Left hindlimb (tissue), 1 donor: Measurements from ENCODE around the gene MSANTD1.

Experiments
- DNase-seq: peaks from one replicate; pipeline ENCODE4 v3.0.0-alpha.2; 2018

The MSANTD1 gene

GRCh38 chr4:3304831-3305609, 56.1 kb downstream of the MSANTD1 start:
- DNase-seq = peak; percentile 71

DNA sequence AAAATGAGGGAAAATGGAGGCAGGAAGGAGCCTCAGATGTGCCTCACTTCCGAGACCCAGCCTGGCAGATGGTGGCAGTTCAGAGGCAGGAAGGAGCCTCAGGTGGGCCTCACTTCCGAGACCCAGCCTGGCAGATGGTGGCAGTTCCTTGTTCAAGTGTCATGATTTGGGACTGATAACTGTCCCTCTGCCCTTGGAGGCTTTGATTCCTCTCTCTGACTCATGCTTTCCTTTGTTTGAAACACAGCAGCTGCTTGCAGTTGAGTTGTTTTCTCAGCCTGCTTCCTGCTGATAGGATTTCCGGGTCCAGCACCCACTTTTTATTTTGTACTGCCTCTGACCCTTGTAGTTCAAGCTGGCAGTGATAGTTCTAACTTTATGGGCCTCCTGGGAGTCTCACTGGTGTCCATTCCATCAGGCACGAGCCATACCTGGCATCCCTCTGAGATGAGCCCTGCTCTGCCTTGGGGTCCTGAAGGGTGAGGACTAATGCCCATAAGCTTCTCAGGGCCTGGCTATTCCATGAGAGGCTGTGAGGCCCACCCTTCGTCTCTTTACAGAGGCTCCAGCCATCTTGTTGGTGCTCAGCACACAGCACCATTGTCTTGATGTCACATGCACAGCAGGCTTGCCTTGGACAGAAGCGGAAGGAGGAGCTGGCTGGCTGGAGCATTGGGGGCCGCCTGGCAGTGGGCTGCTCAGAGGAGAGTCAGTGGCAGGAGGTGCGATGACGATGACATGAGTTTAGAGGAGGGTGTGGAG, 56.8 kb downstream of the MSANTD1 start:
- DNase-seq = peak; percentile 29
